Gastrocnemius medialis (tissue), 4 donors: Measurements from ENCODE around the gene ENTPD6. TPM values are rescaled to one million over a fixed set of nuclear protein-coding genes. Genes with fewer than 3 reads are reported as not detected.

Experiments used
- ATAC-seq, 2 donors: fragments of 150-250 bp; one replicate each; pipeline ENCODE4 v1.9.1; 2016
- DNase-seq, 2 donors: peaks; one replicate each; pipeline ENCODE4 v3.0.0-alpha.2; 2019
- H3K27ac ChIP-seq, 4 donors: fragments of 200-600 bp; sonication (generic); 1 replicate in 1 of 4; 2 replicates in 3 of 4; pipeline ENCODE4 v1.5.1; 2016 to 2018; ENCODE audit warnings: mild to moderate bottlenecking in 2 of 4, moderate library complexity in 1 of 4
- H3K27me3 ChIP-seq, 3 donors: fragments of 200-600 bp; sonication (generic) in 2 of 3; 1 replicate in 1 of 3; 2 replicates in 2 of 3; pipeline versions ENCODE4 v1.5.1 to v1.6.0; 2016 to 2019; ENCODE audit warnings: mild to moderate bottlenecking in 1 of 3, moderate library complexity in 1 of 3
- H3K36me3 ChIP-seq, 2 donors: fragments of 200-600 bp; sonication (generic) in 1 of 2; one replicate each; pipeline ENCODE4 v1.5.1; 2017 to 2018
- H3K4me1 ChIP-seq, 2 donors: fragments of 200-600 bp; sonication (generic) in 1 of 2; one replicate each; pipeline ENCODE4 v1.5.1; 2016 to 2017; ENCODE audit warnings: mild to moderate bottlenecking in 2 of 2
- H3K4me3 ChIP-seq, 4 donors: fragments of 200-600 bp; sonication (generic) in 3 of 4; 1 replicate in 1 of 4; 2 replicates in 3 of 4; pipeline ENCODE4 v1.5.1; 2016 to 2019; ENCODE audit warnings: mild to moderate bottlenecking in 2 of 4
- H3K9me3 ChIP-seq, 3 donors: fragments of 200-600 bp; sonication (generic) in 2 of 3; 1 replicate in 1 of 3; 2 replicates in 2 of 3; pipeline ENCODE4 v1.5.1; 2016 to 2019
- CTCF ChIP-seq, 5 experiments: fragments of 450-650 bp in 3 of 5; fragments of 200-600 bp in 2 of 5; sonication (generic) in 2 of 5; IDR thresholded peaks in 4 of 5; conservative IDR thresholded peaks in 1 of 5; 1 replicate in 4 of 5; 2 replicates in 1 of 5; pipeline ENCODE4 v1.5.1; 2016 to 2019; ENCODE audit warnings: antibody characterized with exemption in 5 of 5, mild to moderate bottlenecking in 3 of 5, moderate library complexity in 3 of 5
- POLR2A ChIP-seq, 2 donors: fragments of 450-650 bp; IDR thresholded peaks; one replicate each; pipeline ENCODE4 v1.6.1; 2017; ENCODE audit warnings: antibody characterized with exemption in 2 of 2, mild to moderate bottlenecking in 2 of 2, moderate library complexity in 2 of 2
- in situ Hi-C, 4 donors: fragments of 200-750 bp; cut with MboI; loops; one replicate each; pipeline versions ENCODE4 v1.15.0 to v1.8.0; 2017; ENCODE audit warnings: low sequenced_read_pairs in 4 of 4
- intact Hi-C: fragments of 100-400 bp; cut with DNase I; formaldehyde crosslinking; loops from one replicate; pipeline ENCODE4 v1.15.1; 2023; ENCODE audit warnings: low total_unique reads
- total RNA-seq, 4 donors: library from RNA; depleted of rRNA; stranded (reverse); fragments of >200 nt; gene quantifications; one replicate each; pipeline versions ENCODE4 v1.1.0 to v1.2.3, GENCODE V29; 2016

Gene ENTPD6
- total RNA-seq, 4 donors from 2014 or later: 27.0 to 61.1 (median 50.2) TPM

DNA sequence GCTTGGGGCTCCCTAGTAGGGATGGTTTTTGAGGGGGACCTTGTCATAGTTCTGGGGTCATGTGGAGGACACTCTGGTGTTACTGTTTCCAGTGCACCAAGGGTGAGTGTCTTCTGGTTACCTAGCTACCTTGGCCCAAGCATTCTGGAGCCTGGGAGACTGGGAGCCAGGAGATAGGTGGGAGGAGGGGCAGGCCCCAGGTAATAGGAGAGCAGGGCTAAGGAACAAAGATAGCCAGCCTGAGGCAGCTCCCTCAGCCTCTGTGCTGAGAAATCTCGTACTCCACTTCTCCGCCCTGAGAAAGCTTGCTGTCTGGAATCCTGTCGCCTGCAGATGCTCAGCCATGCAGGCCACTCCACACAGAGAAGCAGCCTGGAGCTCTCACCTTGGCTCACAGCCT is 8.3 kb upstream of the ENTPD6 start:
- Histone ChIP-seq H3K9me3 (no peaks in the 10 kb centered on the region), H3K36me3 (no peaks in the 10 kb centered on the region), H3K4me1 (no peaks in the 10 kb centered on the region), H3K4me3 (no peak overlapping the region), H3K27me3 (peaks cover 2 to 4% (median 3%) of the 10 kb centered on the region in 3 donors), H3K27ac (no peak overlapping the region)
- no peak for DNase-seq
- in situ Hi-C loops: loop anchor here in 3 of 4 donors (25.0 kb wide), 3 partner anchors 100 to 200 kb away; partner anchors contain the start of genes ACSS1 (in 1 of the 3) and APMAP (in 1 of the 3)
- no peak for ATAC-seq
- no peak for TF ChIP-seq CTCF (IDR thresholded peaks at IDR 0.05 in 4 of 5, conservative IDR thresholded peaks at IDR 0.05 in 1 of 5)
- intact Hi-C loops: no loop called here

- H3K36me3 ChIP-seq: no peaks in the 10 kb centered on the region
- no peaks in the 10 kb centered on the region for H3K4me1 ChIP-seq
- TF ChIP-seq POLR2A (IDR thresholded peaks at IDR 0.05) (no peak), CTCF (IDR thresholded peaks at IDR 0.05 in 4 of 5, conservative IDR thresholded peaks at IDR 0.05 in 1 of 5) (no peak)
- intact Hi-C loops (no loop called here), in situ Hi-C loops (loop anchor here in 3 of 4 donors (25.0 kb wide), 3 partner anchors 100 to 200 kb away; partner anchors contain the start of genes ACSS1 (in 1 of the 3) and APMAP (in 1 of the 3))
- peaks cover 2 to 4% (median 3%) of the 10 kb centered on the region in 3 donors for H3K27me3 ChIP-seq
- no peak overlapping the region for H3K27ac ChIP-seq
- H3K9me3 ChIP-seq: no peaks in the 10 kb centered on the region
- no peak for ATAC-seq
- DNase-seq: no peak
- H3K4me3 ChIP-seq: no peak overlapping the region
Observed at GRCh38 chr20:25187635-25188034, 7.9 kb upstream of the ENTPD6 start.

- H3K4me3 ChIP-seq: no peak overlapping the region
- TF ChIP-seq POLR2A (IDR thresholded peaks at IDR 0.05) (no peak), CTCF (IDR thresholded peaks at IDR 0.05 in 4 of 5, conservative IDR thresholded peaks at IDR 0.05 in 1 of 5) (no peak)
Observed at GRCh38 chr20:25188218-25188617, 7.3 kb upstream of the ENTPD6 start.

DNA sequence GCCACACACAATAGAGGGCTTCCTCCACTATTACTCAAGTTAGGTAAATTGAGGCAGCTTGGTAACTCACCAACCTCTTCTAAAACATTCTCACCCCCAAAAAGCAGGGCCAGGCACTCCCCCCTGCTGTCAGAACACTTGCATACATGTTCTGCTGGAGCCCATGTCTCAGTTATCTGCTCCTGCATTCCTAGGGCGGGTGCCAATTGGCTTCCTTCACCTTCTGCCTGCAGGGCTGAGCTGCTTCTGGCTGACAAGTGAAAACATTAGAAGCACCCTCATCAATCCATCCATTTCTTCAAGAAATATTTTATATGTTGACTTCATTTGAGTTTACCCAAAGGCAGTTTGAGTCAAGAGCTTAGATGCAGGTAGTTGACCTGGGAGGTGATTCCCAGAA is 4.5 kb upstream of the ENTPD6 start:
- no peak for DNase-seq
- ATAC-seq: no peak
- in situ Hi-C loops: loop anchor here in 3 of 4 donors (10.0 to 25.0 kb wide), 4 partner anchors 96 to 204 kb away; partner anchors contain the start of genes ABHD12 (in 1 of the 3), ACSS1 (in 1 of the 3) and APMAP (in 1 of the 3)
- no peak for TF ChIP-seq POLR2A (IDR thresholded peaks at IDR 0.05)
- TF ChIP-seq CTCF (IDR thresholded peaks at IDR 0.05 in 4 of 5, conservative IDR thresholded peaks at IDR 0.05 in 1 of 5): no peak
- Histone ChIP-seq H3K9me3 (no peaks in the 10 kb centered on the region), H3K4me1 (peaks cover 0 to 5% of the 10 kb centered on the region in 2 donors), H3K27me3 (peaks cover under 1 to 4% (median 2%) of the 10 kb centered on the region in 3 donors), H3K27ac (no peak overlapping the region), H3K4me3 (no peak overlapping the region), H3K36me3 (no peaks in the 10 kb centered on the region)
- intact Hi-C loops: no loop called here

More at GRCh38 chr20:25188218-25188617, 7.3 kb upstream of the ENTPD6 start:
- Histone ChIP-seq H3K36me3 (no peaks in the 10 kb centered on the region), H3K9me3 (no peaks in the 10 kb centered on the region), H3K27me3 (peaks cover 2 to 4% (median 3%) of the 10 kb centered on the region in 3 donors), H3K27ac (no peak overlapping the region), H3K4me1 (no peaks in the 10 kb centered on the region)
- in situ Hi-C loops: loop anchor here in 3 of 4 donors (25.0 kb wide), 3 partner anchors 99 to 201 kb away; partner anchors contain the start of genes ACSS1 (in 1 of the 3) and APMAP (in 1 of the 3)
- DNase-seq (no peak), ATAC-seq (no peak)
- intact Hi-C loops: no loop called here
